ENCODE measurements around the gene TLCD1. TPM values are rescaled to one million over a fixed set of nuclear protein-coding genes. Genes with fewer than 3 reads are reported as not detected.

The TLCD1 gene
- total and polyA plus RNA-seq, 2 donors (not counting 1 experiment from before 2014, with no cell fraction given): 0.49 to 3.1 TPM

DNA sequence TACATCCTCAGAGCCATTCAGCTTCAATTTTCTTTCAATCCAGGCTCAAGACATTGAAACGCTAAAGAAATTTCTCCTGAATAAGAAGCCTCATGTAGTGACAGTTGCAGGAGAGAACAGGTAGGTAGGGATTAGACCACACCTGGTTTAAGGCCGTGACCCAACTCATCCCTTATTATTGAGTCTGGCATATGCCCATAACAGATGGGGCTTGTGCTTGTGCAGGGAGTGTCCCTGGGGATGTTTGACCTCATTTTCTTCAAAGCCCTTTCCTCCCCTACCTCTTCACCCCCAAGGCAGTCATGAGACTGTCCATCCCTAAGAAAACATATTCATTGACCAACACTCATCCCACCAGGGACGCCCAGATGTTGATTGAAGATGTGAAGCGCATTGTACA is 39.7 kb downstream of the TLCD1 start:
- H3K9me3 Mint-ChIP-seq (ENCODE audit: insufficient read depth): no peaks in the 10 kb centered on the region
- H2AFZ ChIP-seq (ENCODE audit: insufficient read depth, low read depth, low read length, poor library complexity, severe bottlenecking): no peak overlapping the region
- TF ChIP-seq, protein P1, sequence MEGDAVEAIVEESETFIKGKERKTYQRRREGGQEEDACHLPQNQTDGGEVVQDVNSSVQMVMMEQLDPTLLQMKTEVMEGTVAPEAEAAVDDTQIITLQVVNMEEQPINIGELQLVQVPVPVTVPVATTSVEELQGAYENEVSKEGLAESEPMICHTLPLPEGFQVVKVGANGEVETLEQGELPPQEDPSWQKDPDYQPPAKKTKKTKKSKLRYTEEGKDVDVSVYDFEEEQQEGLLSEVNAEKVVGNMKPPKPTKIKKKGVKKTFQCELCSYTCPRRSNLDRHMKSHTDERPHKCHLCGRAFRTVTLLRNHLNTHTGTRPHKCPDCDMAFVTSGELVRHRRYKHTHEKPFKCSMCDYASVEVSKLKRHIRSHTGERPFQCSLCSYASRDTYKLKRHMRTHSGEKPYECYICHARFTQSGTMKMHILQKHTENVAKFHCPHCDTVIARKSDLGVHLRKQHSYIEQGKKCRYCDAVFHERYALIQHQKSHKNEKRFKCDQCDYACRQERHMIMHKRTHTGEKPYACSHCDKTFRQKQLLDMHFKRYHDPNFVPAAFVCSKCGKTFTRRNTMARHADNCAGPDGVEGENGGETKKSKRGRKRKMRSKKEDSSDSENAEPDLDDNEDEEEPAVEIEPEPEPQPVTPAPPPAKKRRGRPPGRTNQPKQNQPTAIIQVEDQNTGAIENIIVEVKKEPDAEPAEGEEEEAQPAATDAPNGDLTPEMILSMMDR (IDR thresholded peaks at IDR 0.05): no peak
- TF ChIP-seq EZH2 (IDR thresholded peaks at IDR 0.05; ENCODE audit: borderline replicate concordance, insufficient read depth, low read depth, low read length, poor library complexity, severe bottlenecking): no peak
- no peaks in the 10 kb centered on the region for H3K79me2 ChIP-seq (ENCODE audit: control insufficient read depth, insufficient read depth, low read length)
- H3K9me3 ChIP-seq (ENCODE audit: control extremely low read depth in 1 of 3, control insufficient read depth in 2 of 3, insufficient read depth in 1 of 3, low read length in 2 of 3): no peaks in the 10 kb centered on the region
- H3K4me1 ChIP-seq (ENCODE audit: control insufficient read depth in 2 of 2, insufficient read depth in 2 of 2, low read length in 2 of 2): no peaks in the 10 kb centered on the region
- WGBS (ENCODE audit: insufficient coverage): 96% methylated on average over 3 of the region's 4 CpGs
- no peak overlapping the region for H3K27ac ChIP-seq (ENCODE audit: low read length in 2 of 2)
- no peak overlapping the region for H3K4me3 Mint-ChIP-seq
- no peak for DNase-seq
- peaks cover 7% of the 10 kb centered on the region for H4K20me1 ChIP-seq (ENCODE audit: control insufficient read depth, insufficient read depth, low read length, poor library complexity, severe bottlenecking)
- ChIA-PET POLR2A (no interaction called here), CTCF (no interaction called here)
- no peak overlapping the region for H3K9ac ChIP-seq (ENCODE audit: low read length)
- H3K4me2 ChIP-seq (replicated peaks; ENCODE audit: low read depth, low read length, poor library complexity, severe bottlenecking): no peak overlapping the region
- no peaks in the 10 kb centered on the region for H3K27me3 Mint-ChIP-seq
- H3K4me3 ChIP-seq (ENCODE audit: control extremely low read depth in 1 of 5, extremely low read depth in 1 of 5, insufficient read depth in 1 of 5, low read depth in 2 of 5, low read length in 4 of 5): no peak overlapping the region
- intact Hi-C loops (cut with micrococcal nuclease): no loop called here
- peaks cover 21 to 96% of the 10 kb centered on the region in 2 experiments for H3K36me3 ChIP-seq (replicated peaks in 1 of 2; ENCODE audit: control extremely low read depth in 1 of 2, control insufficient read depth in 1 of 2, extremely low read depth in 1 of 2, insufficient read depth in 2 of 2, low read length in 1 of 2)
- H3K27ac Mint-ChIP-seq: no peak overlapping the region
- H3K27me3 ChIP-seq (replicated peaks in 1 of 4; ENCODE audit: control extremely low read depth in 1 of 4, control insufficient read depth in 3 of 4, insufficient read depth in 4 of 4, low read length in 3 of 4): no peaks in the 10 kb centered on the region
- no peaks in the 10 kb centered on the region for H3K4me1 Mint-ChIP-seq
- no peak for ATAC-seq (ENCODE audit: low read depth)

DNA sequence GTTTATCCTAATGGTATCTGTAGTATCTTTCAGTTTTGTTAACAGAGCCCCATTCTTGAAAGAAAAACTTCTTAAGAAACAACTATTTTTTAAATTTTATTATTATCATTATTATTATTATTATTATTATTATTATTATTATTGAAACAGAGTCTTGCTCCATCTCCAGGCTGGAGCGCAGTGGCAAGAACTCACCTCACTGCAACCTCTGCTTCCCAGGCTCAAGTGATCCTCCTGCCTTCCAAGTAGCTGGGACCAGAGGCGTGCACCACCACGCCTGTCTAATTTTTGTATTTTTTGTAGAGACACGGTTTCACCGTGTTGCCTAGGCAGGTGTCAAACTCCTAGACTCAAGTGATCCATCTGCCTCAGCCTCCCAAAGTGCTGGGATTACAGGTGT is 40.7 kb downstream of the TLCD1 start:
- H3K9me3 Mint-ChIP-seq (ENCODE audit: insufficient read depth): no peaks in the 10 kb centered on the region
- CTCF ChIA-PET: no interaction called here
- no peak for ATAC-seq (ENCODE audit: low read depth)

More for the DNA sequence above, 40.7 kb downstream of the TLCD1 start:
- DNase-seq: no peak
- POLR2A ChIA-PET: no interaction called here
- H3K27ac Mint-ChIP-seq: no peak overlapping the region
- intact Hi-C loops (cut with micrococcal nuclease): no loop called here
- H3K4me3 Mint-ChIP-seq: no peak overlapping the region
- H3K4me3 ChIP-seq (ENCODE audit: control extremely low read depth in 1 of 5, extremely low read depth in 1 of 5, insufficient read depth in 1 of 5, low read depth in 2 of 5, low read length in 4 of 5): no peak overlapping the region
- H3K9me3 ChIP-seq (ENCODE audit: control extremely low read depth in 1 of 3, control insufficient read depth in 2 of 3, insufficient read depth in 1 of 3, low read length in 2 of 3): no peaks in the 10 kb centered on the region
- H3K9ac ChIP-seq (ENCODE audit: low read length): no peak overlapping the region
- H2AFZ ChIP-seq (ENCODE audit: insufficient read depth, low read depth, low read length, poor library complexity, severe bottlenecking): no peak overlapping the region
- H3K27me3 Mint-ChIP-seq: no peaks in the 10 kb centered on the region
- no peak overlapping the region for H3K27ac ChIP-seq (ENCODE audit: low read length in 2 of 2)
- no peaks in the 10 kb centered on the region for H3K79me2 ChIP-seq (ENCODE audit: control insufficient read depth, insufficient read depth, low read length)
- WGBS (ENCODE audit: insufficient coverage): 94% methylated on average over 3 of the region's 5 CpGs
- H3K27me3 ChIP-seq (replicated peaks in 1 of 4; ENCODE audit: control extremely low read depth in 1 of 4, control insufficient read depth in 3 of 4, insufficient read depth in 4 of 4, low read length in 3 of 4): no peaks in the 10 kb centered on the region
- peaks cover 17 to 98% of the 10 kb centered on the region in 2 experiments for H3K36me3 ChIP-seq (replicated peaks in 1 of 2; ENCODE audit: control extremely low read depth in 1 of 2, control insufficient read depth in 1 of 2, extremely low read depth in 1 of 2, insufficient read depth in 2 of 2, low read length in 1 of 2)
- H3K4me1 ChIP-seq (ENCODE audit: control insufficient read depth in 2 of 2, insufficient read depth in 2 of 2, low read length in 2 of 2): no peaks in the 10 kb centered on the region
- TF ChIP-seq EZH2 (IDR thresholded peaks at IDR 0.05; ENCODE audit: borderline replicate concordance, insufficient read depth, low read depth, low read length, poor library complexity, severe bottlenecking): no peak
- TF ChIP-seq, protein P1 (IDR thresholded peaks at IDR 0.05): no peak
- no peaks in the 10 kb centered on the region for H3K4me1 Mint-ChIP-seq
- peaks cover 7% of the 10 kb centered on the region for H4K20me1 ChIP-seq (ENCODE audit: control insufficient read depth, insufficient read depth, low read length, poor library complexity, severe bottlenecking)
- no peak overlapping the region for H3K4me2 ChIP-seq (replicated peaks; ENCODE audit: low read depth, low read length, poor library complexity, severe bottlenecking)
